ENCODE results near the gene DLGAP4. TPM values are rescaled to one million over a fixed set of nuclear protein-coding genes. Genes with fewer than 3 reads are reported as not detected.

The DLGAP4 gene
- total RNA-seq, 1 experiment from 2014 or later, result 40.3 TPM

- ChIA-PET POLR2A (no interaction called here), CTCF (no interaction called here), RAD21 (ENCODE audit: low non-redundant PET in 1 of 2, low total read pairs in 2 of 2, uncharacterized antibody in 2 of 2, unreplicated experiment in 2 of 2) (no interaction called here)
- Histone ChIP-seq H3K4me1 (ENCODE audit: control insufficient read depth in 1 of 2, insufficient read depth in 2 of 2, low read length in 2 of 2) (no peaks in the 10 kb centered on the region), H3K9me3 (ENCODE audit: control insufficient read depth in 1 of 2, insufficient read depth in 1 of 2, low read depth in 1 of 2, low read length in 2 of 2) (no peaks in the 10 kb centered on the region), H3K9me2 (ENCODE audit: insufficient read depth) (no peaks in the 10 kb centered on the region), H3K36me3 (ENCODE audit: control insufficient read depth in 1 of 2, insufficient read depth in 2 of 2, low read length in 2 of 2) (no peaks in the 10 kb centered on the region), H4K20me1 (ENCODE audit: insufficient read depth) (no peaks in the 10 kb centered on the region), H3K9ac (ENCODE audit: low read length) (no peak overlapping the region), H3K79me2 (ENCODE audit: insufficient read depth, low read length) (no peaks in the 10 kb centered on the region), H3K4me3 (replicated peaks in 1 of 2; ENCODE audit: low read depth in 1 of 2, low read length in 2 of 2) (no peak overlapping the region), H3K27me3 (ENCODE audit: insufficient read depth, low read length) (no peaks in the 10 kb centered on the region), H3K27ac (ENCODE audit: low read depth, low read length) (no peak overlapping the region), H3K4me2 (ENCODE audit: low read length) (no peak overlapping the region), H2AFZ (ENCODE audit: low read depth, low read length, poor library complexity, severe bottlenecking) (no peak overlapping the region)
- DNase-seq (ENCODE audit: low read depth, low spot score), result no peak
- no peak for ATAC-seq
- TF ChIP-seq ATF3 (IDR thresholded peaks at IDR 0.05) (no peak), ELF1 (IDR thresholded peaks at IDR 0.05; ENCODE audit: borderline replicate concordance, low read depth) (no peak), ZFX (IDR thresholded peaks at IDR 0.05) (no peak), FOSL1 (IDR thresholded peaks at IDR 0.05; ENCODE audit: low read depth) (no peak)
- TF ChIP-seq, protein P1, sequence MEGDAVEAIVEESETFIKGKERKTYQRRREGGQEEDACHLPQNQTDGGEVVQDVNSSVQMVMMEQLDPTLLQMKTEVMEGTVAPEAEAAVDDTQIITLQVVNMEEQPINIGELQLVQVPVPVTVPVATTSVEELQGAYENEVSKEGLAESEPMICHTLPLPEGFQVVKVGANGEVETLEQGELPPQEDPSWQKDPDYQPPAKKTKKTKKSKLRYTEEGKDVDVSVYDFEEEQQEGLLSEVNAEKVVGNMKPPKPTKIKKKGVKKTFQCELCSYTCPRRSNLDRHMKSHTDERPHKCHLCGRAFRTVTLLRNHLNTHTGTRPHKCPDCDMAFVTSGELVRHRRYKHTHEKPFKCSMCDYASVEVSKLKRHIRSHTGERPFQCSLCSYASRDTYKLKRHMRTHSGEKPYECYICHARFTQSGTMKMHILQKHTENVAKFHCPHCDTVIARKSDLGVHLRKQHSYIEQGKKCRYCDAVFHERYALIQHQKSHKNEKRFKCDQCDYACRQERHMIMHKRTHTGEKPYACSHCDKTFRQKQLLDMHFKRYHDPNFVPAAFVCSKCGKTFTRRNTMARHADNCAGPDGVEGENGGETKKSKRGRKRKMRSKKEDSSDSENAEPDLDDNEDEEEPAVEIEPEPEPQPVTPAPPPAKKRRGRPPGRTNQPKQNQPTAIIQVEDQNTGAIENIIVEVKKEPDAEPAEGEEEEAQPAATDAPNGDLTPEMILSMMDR (IDR thresholded peaks at IDR 0.05 in 2 of 3, conservative IDR thresholded peaks at IDR 0.05 in 1 of 3; ENCODE audit: borderline replicate concordance in 1 of 3, insufficient read depth in 1 of 3, low read depth in 2 of 3, low read length in 2 of 3), result no peak
- TF ChIP-seq, protein P2, sequence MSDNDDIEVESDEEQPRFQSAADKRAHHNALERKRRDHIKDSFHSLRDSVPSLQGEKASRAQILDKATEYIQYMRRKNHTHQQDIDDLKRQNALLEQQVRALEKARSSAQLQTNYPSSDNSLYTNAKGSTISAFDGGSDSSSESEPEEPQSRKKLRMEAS (IDR thresholded peaks at IDR 0.05), result no peak
- BruUV-seq (replicated peaks), result no TSS peak
- intact Hi-C loops (cut with micrococcal nuclease), result no loop called here
Observed at GRCh38 chr20:36336954-36337704, 31.0 kb downstream of the DLGAP4 start.

GRCh38 chr20:36337886-36338285, 31.7 kb downstream of the DLGAP4 start:
- no peak for ATAC-seq
- intact Hi-C loops (cut with micrococcal nuclease), result no loop called here
- TF ChIP-seq YY1 (IDR thresholded peaks at IDR 0.05; ENCODE audit: extremely low read depth, insufficient replicate concordance, low read depth, low read length) (no peak), ZFX (IDR thresholded peaks at IDR 0.05) (no peak), CEBPB (IDR thresholded peaks at IDR 0.05; ENCODE audit: low read depth) (no peak), TCF7L2 (IDR thresholded peaks at IDR 0.05; ENCODE audit: borderline replicate concordance, extremely low read depth, insufficient read depth, insufficient read length) (no peak), POLR2AphosphoS5 (IDR thresholded peaks at IDR 0.05; ENCODE audit: low read depth, low read length) (no peak), ATF3 (IDR thresholded peaks at IDR 0.05) (no peak), SP1 (IDR thresholded peaks at IDR 0.05; ENCODE audit: low read depth) (no peak)
- TF ChIP-seq, protein P1 (IDR thresholded peaks at IDR 0.05 in 2 of 3, conservative IDR thresholded peaks at IDR 0.05 in 1 of 3; ENCODE audit: borderline replicate concordance in 1 of 3, insufficient read depth in 1 of 3, low read depth in 2 of 3, low read length in 2 of 3), result no peak

More at GRCh38 chr20:36337886-36338285, 31.7 kb downstream of the DLGAP4 start:
- BruUV-seq (replicated peaks), result no TSS peak
- H3K4me1 ChIP-seq (ENCODE audit: control insufficient read depth in 1 of 2, insufficient read depth in 2 of 2, low read length in 2 of 2), result no peaks in the 10 kb centered on the region
- no peak overlapping the region for H3K9ac ChIP-seq (ENCODE audit: low read length)
- ChIA-PET CTCF (no interaction called here), POLR2A (no interaction called here), RAD21 (ENCODE audit: low non-redundant PET in 1 of 2, low total read pairs in 2 of 2, uncharacterized antibody in 2 of 2, unreplicated experiment in 2 of 2) (no interaction called here)
- H3K9me2 ChIP-seq (ENCODE audit: insufficient read depth), result no peaks in the 10 kb centered on the region
- H3K79me2 ChIP-seq (ENCODE audit: insufficient read depth, low read length), result no peaks in the 10 kb centered on the region
- H3K4me2 ChIP-seq (ENCODE audit: low read length), result no peak overlapping the region
- H3K36me3 ChIP-seq (ENCODE audit: control insufficient read depth in 1 of 2, insufficient read depth in 2 of 2, low read length in 2 of 2), result no peaks in the 10 kb centered on the region
- H4K20me1 ChIP-seq (ENCODE audit: insufficient read depth), result no peaks in the 10 kb centered on the region
- H3K27ac ChIP-seq (ENCODE audit: low read depth, low read length), result no peak overlapping the region
- H3K4me3 ChIP-seq (replicated peaks in 1 of 2; ENCODE audit: low read depth in 1 of 2, low read length in 2 of 2), result no peak overlapping the region
- no peaks in the 10 kb centered on the region for H3K27me3 ChIP-seq (ENCODE audit: insufficient read depth, low read length)
- H3K9me3 ChIP-seq (ENCODE audit: control insufficient read depth in 1 of 2, insufficient read depth in 1 of 2, low read depth in 1 of 2, low read length in 2 of 2), result no peaks in the 10 kb centered on the region
- DNase-seq (ENCODE audit: low read depth, low spot score), result no peak
- no peak overlapping the region for H2AFZ ChIP-seq (ENCODE audit: low read depth, low read length, poor library complexity, severe bottlenecking)
